GM23338 (cell line): Measurements from ENCODE around the gene RFX4. TPM values are rescaled to one million over a fixed set of nuclear protein-coding genes. Genes with fewer than 3 reads are reported as not detected.

Experiments
- ATAC-seq: fragments of 200-7000 bp; cut with Tn5 transposase; 3 replicates; pipeline ENCODE4 v1.9.1; 2020
- DNase-seq: peaks from one replicate; pipeline ENCODE4 v3.0.0-alpha.2; 2015; ENCODE audit warnings: low spot score
- H2AFZ ChIP-seq: fragments of 200-600 bp; sonication (generic); 2 replicates; pipeline ENCODE4 v1.8.0; 2016; ENCODE audit warnings: antibody characterized with exemption, mild to moderate bottlenecking, moderate library complexity
- H3F3A ChIP-seq: fragments of 200-600 bp; sonication (generic); replicated peaks from 2 replicates; pipeline ENCODE4 v1.8.0; 2017; ENCODE audit warnings: antibody characterized with exemption, mixed run types, low read depth
- H3K27ac ChIP-seq: fragments of 200-600 bp; sonication (generic); 2 replicates; pipeline ENCODE4 v1.6.1; 2016; ENCODE audit warnings: low read depth
- H3K27me3 ChIP-seq: fragments of 200-600 bp; sonication (generic); 2 replicates; pipeline ENCODE4 v1.8.0; 2016; ENCODE audit warnings: mild to moderate bottlenecking, mixed run types, moderate library complexity; ENCODE audit not compliant: insufficient read depth
- H3K36me3 ChIP-seq: fragments of 200-600 bp; sonication (generic); 2 replicates; pipeline ENCODE4 v1.8.0; 2016; ENCODE audit warnings: mild to moderate bottlenecking; ENCODE audit not compliant: insufficient read depth
- H3K4me1 ChIP-seq: fragments of 200-600 bp; sonication (generic); 2 replicates; pipeline ENCODE4 v1.8.0; 2016; ENCODE audit warnings: mild to moderate bottlenecking, moderate library complexity; ENCODE audit not compliant: insufficient read depth
- H3K4me2 ChIP-seq: fragments of 200-600 bp; sonication (generic); 2 replicates; pipeline ENCODE4 v1.7.1; 2017; ENCODE audit warnings: mixed run types
- H3K4me3 ChIP-seq: fragments of 200-600 bp; sonication (generic); 2 replicates; pipeline ENCODE4 v1.6.1; 2016; ENCODE audit warnings: mixed run types
- H3K79me2 ChIP-seq: fragments of 200-600 bp; sonication (generic); replicated peaks from 2 replicates; pipeline ENCODE4 v1.8.0; 2017; ENCODE audit warnings: mild to moderate bottlenecking; ENCODE audit not compliant: insufficient read depth
- H3K9me2 ChIP-seq: fragments of 200-600 bp; sonication (generic); 2 replicates; pipeline ENCODE4 v1.8.0; 2017; ENCODE audit not compliant: insufficient read depth
- H4K20me1 ChIP-seq: fragments of 200-600 bp; sonication (generic); replicated peaks from 2 replicates; pipeline ENCODE4 v1.8.0; 2017; ENCODE audit warnings: mild to moderate bottlenecking; ENCODE audit not compliant: insufficient read depth
- H3K27ac Mint-ChIP-seq: 2 replicates; pipeline ENCODE4 v1.8.0; 2020; ENCODE audit warnings: inconsistent platforms, mild to moderate bottlenecking, moderate library complexity, mixed read lengths
- H3K27me3 Mint-ChIP-seq: 3 replicates; pipeline ENCODE4 v1.8.0; 2022; ENCODE audit warnings: low read depth, mild to moderate bottlenecking, moderate library complexity, mixed read lengths, inconsistent platforms; ENCODE audit not compliant: insufficient read depth, poor library complexity
- H3K36me3 Mint-ChIP-seq: 3 replicates; pipeline ENCODE4 v1.8.0; 2021; ENCODE audit warnings: low read depth, mild to moderate bottlenecking, inconsistent platforms, moderate library complexity, mixed read lengths
- H3K4me1 Mint-ChIP-seq: 3 replicates; pipeline ENCODE4 v1.8.0; 2020; ENCODE audit warnings: mild to moderate bottlenecking, inconsistent platforms, mixed read lengths
- H3K4me3 Mint-ChIP-seq: 3 replicates; pipeline ENCODE4 v1.8.0; 2021; ENCODE audit warnings: moderate library complexity, mild to moderate bottlenecking, inconsistent platforms, mixed read lengths
- H3K9me3 Mint-ChIP-seq: 3 replicates; pipeline ENCODE4 v1.8.0; 2020; ENCODE audit warnings: moderate library complexity, mild to moderate bottlenecking, inconsistent platforms, mixed read lengths
- EZH2 ChIP-seq: fragments of 200-600 bp; sonication (generic); IDR thresholded peaks from one replicate; pipeline ENCODE4 v1.8.0; 2017; ENCODE audit warnings: antibody characterized with exemption, mild to moderate bottlenecking, low read depth; ENCODE audit not compliant: unreplicated experiment
- JUNB ChIP-seq: IDR thresholded peaks from one replicate; pipeline ENCODE4 v1.6.1; 2016; ENCODE audit warnings: antibody characterized with exemption; ENCODE audit not compliant: unreplicated experiment
- NANOG ChIP-seq: IDR thresholded peaks from 2 replicates; pipeline ENCODE4 v1.6.1; 2016; ENCODE audit warnings: antibody characterized with exemption, borderline replicate concordance
- POLR2AphosphoS5 ChIP-seq: IDR thresholded peaks from 2 replicates; pipeline ENCODE4 v1.6.1; 2016; ENCODE audit warnings: antibody characterized with exemption, low read depth
- ZNF114 ChIP-seq: fragments of 250-450 bp; sonication (Bioruptor Pico); IDR thresholded peaks from 2 replicates; pipeline ENCODE4 v1.5.0; 2020; ENCODE audit warnings: mild to moderate bottlenecking, moderate library complexity
- ZNF462 ChIP-seq: fragments of 250-450 bp; sonication (Bioruptor Pico); IDR thresholded peaks from 2 replicates; pipeline ENCODE4 v1.5.0; 2020; ENCODE audit warnings: mild to moderate bottlenecking, moderate library complexity
- polyA plus RNA-seq: library from polyadenylated mRNA; unstranded; fragments of >200 nt; fragmentation: Nextera tagmentation; extraction: Ambion mirVana; gene quantifications from 2 replicates; pipeline ENCODE4 v1.2.1, GENCODE V29; 2016
- total RNA-seq: library from RNA; depleted of rRNA; stranded (reverse); fragments of >200 nt; shearing (Covaris generic); gene quantifications from 2 replicates; pipeline ENCODE4 v1.2.3, GENCODE V29; 2014
- TF ChIP-seq, protein P1 (sequence below): IDR thresholded peaks from 2 replicates; pipeline ENCODE4 v1.6.1; 2016; ENCODE audit warnings: antibody characterized with exemption
- TF ChIP-seq, protein P2 (sequence below): IDR thresholded peaks from one replicate; pipeline ENCODE4 v1.6.1; 2018; ENCODE audit warnings: antibody characterized with exemption; ENCODE audit not compliant: unreplicated experiment
- TF ChIP-seq, protein P3 (sequence below), 2 experiments: fragments of 200-600 bp in 1 of 2; sonication (generic) in 1 of 2; conservative IDR thresholded peaks; 2 replicates each; pipeline versions ENCODE4 v1.5.1 to v1.6.1; 2016 to 2017; ENCODE audit warnings: antibody characterized with exemption in 2 of 2, low read depth in 2 of 2, mild to moderate bottlenecking in 2 of 2, moderate library complexity in 1 of 2

Gene RFX4
- total and polyA plus RNA-seq, 2 experiments from 2014 or later = 0.23 TPM; not detected in 1

DNA sequence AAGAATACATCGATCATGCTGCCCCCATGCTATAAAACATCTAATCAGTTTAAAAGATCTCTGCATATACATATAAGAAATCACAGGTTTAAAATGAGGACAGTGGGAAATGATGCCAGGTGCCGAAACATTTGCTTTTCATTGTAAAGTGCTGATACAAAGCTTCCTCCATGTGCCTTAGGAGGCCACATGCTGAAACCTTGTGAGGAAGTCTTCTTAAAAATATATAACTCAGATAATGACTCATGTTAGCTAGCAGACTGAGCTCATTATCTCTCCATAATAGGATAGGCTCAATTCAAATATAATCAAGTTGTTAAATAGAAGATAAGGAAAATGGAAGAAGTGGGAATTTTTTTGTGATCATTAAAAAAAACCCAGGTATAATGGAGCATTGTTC is 65.9 kb downstream of the RFX4 start:
- Mint-ChIP-seq H3K4me3 (no peak overlapping the region), H3K27ac (no peak overlapping the region), H3K4me1 (peaks cover 10% of the 10 kb centered on the region), H3K36me3 (no peaks in the 10 kb centered on the region), H3K9me3 (no peaks in the 10 kb centered on the region), H3K27me3 (no peaks in the 10 kb centered on the region)
- H3K4me1 ChIP-seq = no peaks in the 10 kb centered on the region
- H3F3A ChIP-seq = no peaks in the 10 kb centered on the region
- peaks cover 4% of the 10 kb centered on the region; the same call in 1 of the 2 replicates for H3K9me2 ChIP-seq
- H4K20me1 ChIP-seq = no peaks in the 10 kb centered on the region
- no peak for ATAC-seq
- H3K4me3 ChIP-seq = no peak overlapping the region
- TF ChIP-seq ZNF114 (CRISPR knock-in tag) (no peak), EZH2 (no peak), POLR2AphosphoS5 (no peak)
- TF ChIP-seq, protein P1, sequence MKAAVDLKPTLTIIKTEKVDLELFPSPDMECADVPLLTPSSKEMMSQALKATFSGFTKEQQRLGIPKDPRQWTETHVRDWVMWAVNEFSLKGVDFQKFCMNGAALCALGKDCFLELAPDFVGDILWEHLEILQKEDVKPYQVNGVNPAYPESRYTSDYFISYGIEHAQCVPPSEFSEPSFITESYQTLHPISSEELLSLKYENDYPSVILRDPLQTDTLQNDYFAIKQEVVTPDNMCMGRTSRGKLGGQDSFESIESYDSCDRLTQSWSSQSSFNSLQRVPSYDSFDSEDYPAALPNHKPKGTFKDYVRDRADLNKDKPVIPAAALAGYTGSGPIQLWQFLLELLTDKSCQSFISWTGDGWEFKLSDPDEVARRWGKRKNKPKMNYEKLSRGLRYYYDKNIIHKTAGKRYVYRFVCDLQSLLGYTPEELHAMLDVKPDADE = no peak
- no peak overlapping the region for H3K4me2 ChIP-seq
- H2AFZ ChIP-seq = no peak overlapping the region
- no peak overlapping the region for H3K27ac ChIP-seq
- no peaks in the 10 kb centered on the region for H3K27me3 ChIP-seq
- no peaks in the 10 kb centered on the region for H3K36me3 ChIP-seq
- no peak for DNase-seq
- H3K79me2 ChIP-seq = no peaks in the 10 kb centered on the region

GRCh38 chr12:106651552-106651951 is 68.7 kb downstream of the RFX4 start:
- Histone ChIP-seq H3K79me2 (no peaks in the 10 kb centered on the region), H3K4me1 (no peaks in the 10 kb centered on the region), H2AFZ (no peak overlapping the region), H3K4me3 (no peak overlapping the region), H3K27me3 (no peaks in the 10 kb centered on the region), H3K9me2 (peaks cover 4% of the 10 kb centered on the region; the same call in 1 of the 2 replicates), H3F3A (no peaks in the 10 kb centered on the region), H4K20me1 (no peaks in the 10 kb centered on the region), H3K36me3 (no peaks in the 10 kb centered on the region), H3K27ac (no peak overlapping the region), H3K4me2 (no peak overlapping the region)
- no peaks in the 10 kb centered on the region for H3K36me3 Mint-ChIP-seq
- no peaks in the 10 kb centered on the region for H3K27me3 Mint-ChIP-seq
- H3K9me3 Mint-ChIP-seq = no peaks in the 10 kb centered on the region
- H3K4me1 Mint-ChIP-seq = no peaks in the 10 kb centered on the region
- DNase-seq (no peak), ATAC-seq (no peak)
- H3K27ac Mint-ChIP-seq = no peak overlapping the region
- no peak overlapping the region for H3K4me3 Mint-ChIP-seq
- TF ChIP-seq, protein P2, sequence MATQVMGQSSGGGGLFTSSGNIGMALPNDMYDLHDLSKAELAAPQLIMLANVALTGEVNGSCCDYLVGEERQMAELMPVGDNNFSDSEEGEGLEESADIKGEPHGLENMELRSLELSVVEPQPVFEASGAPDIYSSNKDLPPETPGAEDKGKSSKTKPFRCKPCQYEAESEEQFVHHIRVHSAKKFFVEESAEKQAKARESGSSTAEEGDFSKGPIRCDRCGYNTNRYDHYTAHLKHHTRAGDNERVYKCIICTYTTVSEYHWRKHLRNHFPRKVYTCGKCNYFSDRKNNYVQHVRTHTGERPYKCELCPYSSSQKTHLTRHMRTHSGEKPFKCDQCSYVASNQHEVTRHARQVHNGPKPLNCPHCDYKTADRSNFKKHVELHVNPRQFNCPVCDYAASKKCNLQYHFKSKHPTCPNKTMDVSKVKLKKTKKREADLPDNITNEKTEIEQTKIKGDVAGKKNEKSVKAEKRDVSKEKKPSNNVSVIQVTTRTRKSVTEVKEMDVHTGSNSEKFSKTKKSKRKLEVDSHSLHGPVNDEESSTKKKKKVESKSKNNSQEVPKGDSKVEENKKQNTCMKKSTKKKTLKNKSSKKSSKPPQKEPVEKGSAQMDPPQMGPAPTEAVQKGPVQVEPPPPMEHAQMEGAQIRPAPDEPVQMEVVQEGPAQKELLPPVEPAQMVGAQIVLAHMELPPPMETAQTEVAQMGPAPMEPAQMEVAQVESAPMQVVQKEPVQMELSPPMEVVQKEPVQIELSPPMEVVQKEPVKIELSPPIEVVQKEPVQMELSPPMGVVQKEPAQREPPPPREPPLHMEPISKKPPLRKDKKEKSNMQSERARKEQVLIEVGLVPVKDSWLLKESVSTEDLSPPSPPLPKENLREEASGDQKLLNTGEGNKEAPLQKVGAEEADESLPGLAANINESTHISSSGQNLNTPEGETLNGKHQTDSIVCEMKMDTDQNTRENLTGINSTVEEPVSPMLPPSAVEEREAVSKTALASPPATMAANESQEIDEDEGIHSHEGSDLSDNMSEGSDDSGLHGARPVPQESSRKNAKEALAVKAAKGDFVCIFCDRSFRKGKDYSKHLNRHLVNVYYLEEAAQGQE = no peak
- TF ChIP-seq EZH2 (no peak), JUNB (no peak), NANOG (no peak), ZNF462 (CRISPR knock-in tag) (no peak)
- TF ChIP-seq, protein P3, sequence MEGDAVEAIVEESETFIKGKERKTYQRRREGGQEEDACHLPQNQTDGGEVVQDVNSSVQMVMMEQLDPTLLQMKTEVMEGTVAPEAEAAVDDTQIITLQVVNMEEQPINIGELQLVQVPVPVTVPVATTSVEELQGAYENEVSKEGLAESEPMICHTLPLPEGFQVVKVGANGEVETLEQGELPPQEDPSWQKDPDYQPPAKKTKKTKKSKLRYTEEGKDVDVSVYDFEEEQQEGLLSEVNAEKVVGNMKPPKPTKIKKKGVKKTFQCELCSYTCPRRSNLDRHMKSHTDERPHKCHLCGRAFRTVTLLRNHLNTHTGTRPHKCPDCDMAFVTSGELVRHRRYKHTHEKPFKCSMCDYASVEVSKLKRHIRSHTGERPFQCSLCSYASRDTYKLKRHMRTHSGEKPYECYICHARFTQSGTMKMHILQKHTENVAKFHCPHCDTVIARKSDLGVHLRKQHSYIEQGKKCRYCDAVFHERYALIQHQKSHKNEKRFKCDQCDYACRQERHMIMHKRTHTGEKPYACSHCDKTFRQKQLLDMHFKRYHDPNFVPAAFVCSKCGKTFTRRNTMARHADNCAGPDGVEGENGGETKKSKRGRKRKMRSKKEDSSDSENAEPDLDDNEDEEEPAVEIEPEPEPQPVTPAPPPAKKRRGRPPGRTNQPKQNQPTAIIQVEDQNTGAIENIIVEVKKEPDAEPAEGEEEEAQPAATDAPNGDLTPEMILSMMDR (conservative IDR thresholded peaks at IDR 0.05; ENCODE audit: low read depth in 2 of 2) = no peak
